ENCODE data around the gene CCDC152. TPM values are rescaled to one million over a fixed set of nuclear protein-coding genes. Genes with fewer than 3 reads are reported as not detected.

CCDC152 gene
- total RNA-seq, 1 experiment from 2014 or later = 0.26 TPM

DNA sequence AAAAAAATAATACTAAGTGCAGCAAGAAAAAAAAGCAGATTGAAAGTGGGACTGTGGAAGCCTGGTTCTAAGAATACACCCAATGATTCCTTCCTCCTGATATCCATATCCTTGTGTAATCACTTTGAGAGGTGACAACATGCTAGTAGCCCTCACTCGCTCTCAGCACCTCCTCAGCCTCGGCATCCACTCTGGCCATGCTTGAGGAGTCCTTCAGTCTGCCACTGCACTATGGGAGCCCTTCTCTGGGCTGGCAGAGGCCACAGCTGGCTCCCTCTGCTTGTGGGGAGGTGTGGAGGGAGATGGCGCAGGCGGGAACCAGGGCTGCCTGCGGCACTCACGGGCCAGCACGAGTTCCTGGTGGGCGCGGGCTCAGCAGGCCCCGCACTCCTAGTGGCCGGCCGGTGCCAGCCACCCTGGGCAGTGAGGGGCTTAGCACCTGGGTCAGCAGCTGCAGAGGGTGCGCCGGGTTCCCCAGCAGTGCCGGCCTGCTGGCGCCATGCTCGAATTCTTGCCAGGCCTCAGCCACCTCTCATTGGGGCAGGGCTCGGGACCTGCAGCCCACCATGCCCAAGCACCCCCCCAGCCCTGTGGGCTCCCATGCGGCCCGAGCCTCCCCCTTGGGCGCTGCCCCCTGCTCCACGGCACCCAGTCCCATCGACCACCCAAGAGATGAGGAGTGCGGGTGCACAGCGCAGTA is 79.6 kb downstream of the CCDC152 start:
- Histone ChIP-seq H3K4me2 (no peak overlapping the region), H3K27me3 (ENCODE audit: insufficient read depth, low read depth) (no peaks in the 10 kb centered on the region), H3K27ac (no peak overlapping the region), H3K79me2 (ENCODE audit: low read depth) (no peaks in the 10 kb centered on the region), H3F3A (ENCODE audit: insufficient read depth, low read depth) (no peaks in the 10 kb centered on the region), H4K20me1 (ENCODE audit: insufficient read depth) (no peaks in the 10 kb centered on the region), H3K4me1 (replicated peaks; ENCODE audit: insufficient read depth) (no peaks in the 10 kb centered on the region), H3K36me3 (ENCODE audit: low read depth) (no peaks in the 10 kb centered on the region), H3K9me3 (ENCODE audit: insufficient read depth, low read depth) (no peaks in the 10 kb centered on the region), H2AFZ (no peak overlapping the region), H3K4me3 (no peak overlapping the region), H3K9me2 (ENCODE audit: insufficient read depth) (0 out of 2 replicates have a peak, but pooled peaks cover 4% of the 10 kb centered on the region)
- ChIA-PET CTCF (no interaction called here), POLR2A (ENCODE audit: unreplicated experiment) (no interaction called here)
- intact Hi-C loops (cut with micrococcal nuclease; ENCODE audit: unreplicated experiment) = no loop called here
- no peak for DNase-seq
- no TSS peak for BruUV-seq (replicated peaks)
- TF ChIP-seq EZH2 (IDR thresholded peaks at IDR 0.05; ENCODE audit: low read depth) = no peak
- TF ChIP-seq, protein P1, sequence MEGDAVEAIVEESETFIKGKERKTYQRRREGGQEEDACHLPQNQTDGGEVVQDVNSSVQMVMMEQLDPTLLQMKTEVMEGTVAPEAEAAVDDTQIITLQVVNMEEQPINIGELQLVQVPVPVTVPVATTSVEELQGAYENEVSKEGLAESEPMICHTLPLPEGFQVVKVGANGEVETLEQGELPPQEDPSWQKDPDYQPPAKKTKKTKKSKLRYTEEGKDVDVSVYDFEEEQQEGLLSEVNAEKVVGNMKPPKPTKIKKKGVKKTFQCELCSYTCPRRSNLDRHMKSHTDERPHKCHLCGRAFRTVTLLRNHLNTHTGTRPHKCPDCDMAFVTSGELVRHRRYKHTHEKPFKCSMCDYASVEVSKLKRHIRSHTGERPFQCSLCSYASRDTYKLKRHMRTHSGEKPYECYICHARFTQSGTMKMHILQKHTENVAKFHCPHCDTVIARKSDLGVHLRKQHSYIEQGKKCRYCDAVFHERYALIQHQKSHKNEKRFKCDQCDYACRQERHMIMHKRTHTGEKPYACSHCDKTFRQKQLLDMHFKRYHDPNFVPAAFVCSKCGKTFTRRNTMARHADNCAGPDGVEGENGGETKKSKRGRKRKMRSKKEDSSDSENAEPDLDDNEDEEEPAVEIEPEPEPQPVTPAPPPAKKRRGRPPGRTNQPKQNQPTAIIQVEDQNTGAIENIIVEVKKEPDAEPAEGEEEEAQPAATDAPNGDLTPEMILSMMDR (conservative IDR thresholded peaks at IDR 0.05) = no peak

DNA sequence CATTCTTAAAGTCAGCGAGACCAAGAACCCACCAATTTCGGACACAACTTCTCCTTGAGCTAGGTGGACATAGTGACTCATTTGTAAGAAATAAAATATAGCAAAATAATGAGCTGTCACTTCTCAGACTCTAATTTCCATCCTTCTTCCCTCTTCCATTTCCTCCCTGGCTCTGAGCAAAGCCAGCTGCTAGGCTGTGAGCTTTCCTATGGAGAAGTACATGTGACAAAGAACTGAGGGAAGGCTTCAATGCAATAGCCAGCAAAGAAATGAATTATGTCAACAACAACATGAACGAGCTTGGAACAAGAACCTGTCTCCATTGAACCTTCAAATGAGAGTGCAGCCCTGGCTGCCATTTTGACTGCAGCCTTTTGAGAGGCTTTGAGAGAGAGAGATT is 81.0 kb downstream of the CCDC152 start:
- Histone ChIP-seq H3K27me3 (ENCODE audit: insufficient read depth, low read depth) (no peaks in the 10 kb centered on the region), H3K79me2 (ENCODE audit: low read depth) (no peaks in the 10 kb centered on the region), H3K27ac (no peak overlapping the region), H2AFZ (no peak overlapping the region), H3K36me3 (ENCODE audit: low read depth) (no peaks in the 10 kb centered on the region), H3K4me1 (replicated peaks; ENCODE audit: insufficient read depth) (no peaks in the 10 kb centered on the region), H3K4me2 (no peak overlapping the region), H3F3A (ENCODE audit: insufficient read depth, low read depth) (no peaks in the 10 kb centered on the region), H3K9me2 (ENCODE audit: insufficient read depth) (0 out of 2 replicates have a peak, but pooled peaks cover 4% of the 10 kb centered on the region), H3K4me3 (no peak overlapping the region), H4K20me1 (ENCODE audit: insufficient read depth) (no peaks in the 10 kb centered on the region), H3K9me3 (ENCODE audit: insufficient read depth, low read depth) (no peaks in the 10 kb centered on the region)
- ChIA-PET POLR2A (ENCODE audit: unreplicated experiment) (interaction anchor here (0.5 kb wide), 1 partner anchor 26 kb away, joined by 14 read pairs; the partner anchor contains the start of gene SELENOP), CTCF (no interaction called here)
- no TSS peak for BruUV-seq (replicated peaks)
- no peak for DNase-seq
- intact Hi-C loops (cut with micrococcal nuclease; ENCODE audit: unreplicated experiment) = no loop called here
- TF ChIP-seq, protein P1 (conservative IDR thresholded peaks at IDR 0.05) = no peak

DNA sequence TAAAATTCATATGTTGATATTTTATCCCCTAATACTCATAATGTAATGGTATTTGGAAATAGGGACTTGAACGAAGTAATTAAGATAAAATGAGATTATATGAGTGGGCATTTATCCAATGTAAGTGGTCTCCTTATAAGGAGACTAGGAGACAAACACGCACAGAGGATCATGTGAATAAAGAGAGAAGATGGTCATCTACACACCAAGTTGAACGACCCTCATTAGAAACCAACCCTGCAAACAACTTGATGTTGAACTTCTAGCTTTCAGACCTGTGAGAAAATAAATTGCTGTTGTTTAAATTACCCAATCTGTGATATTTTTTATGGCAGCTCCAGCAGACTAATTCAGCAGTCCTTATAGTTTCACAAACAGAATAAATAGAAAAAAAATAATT is 82.6 kb downstream of the CCDC152 start:
- H3K4me3 ChIP-seq = no peak overlapping the region
- intact Hi-C loops (cut with micrococcal nuclease; ENCODE audit: unreplicated experiment) = no loop called here
- ChIA-PET CTCF (no interaction called here), POLR2A (ENCODE audit: unreplicated experiment) (interaction anchor here (0.6 kb wide), 1 partner anchor 265 kb away, joined by 3 read pairs; no protein-coding TSS in a partner anchor)
- H3K36me3 ChIP-seq (ENCODE audit: low read depth) = no peaks in the 10 kb centered on the region
- no peak overlapping the region for H3K27ac ChIP-seq
- H3K4me2 ChIP-seq = no peak overlapping the region
- no peaks in the 10 kb centered on the region for H3K4me1 ChIP-seq (replicated peaks; ENCODE audit: insufficient read depth)
- H3K9me2 ChIP-seq (ENCODE audit: insufficient read depth) = 0 out of 2 replicates have a peak, but pooled peaks cover 4% of the 10 kb centered on the region
- DNase-seq = no peak
- no peaks in the 10 kb centered on the region for H3K27me3 ChIP-seq (ENCODE audit: insufficient read depth, low read depth)
- H3K9me3 ChIP-seq (ENCODE audit: insufficient read depth, low read depth) = no peaks in the 10 kb centered on the region
- H3K79me2 ChIP-seq (ENCODE audit: low read depth) = no peaks in the 10 kb centered on the region
- H4K20me1 ChIP-seq (ENCODE audit: insufficient read depth) = no peaks in the 10 kb centered on the region
- TF ChIP-seq, protein P1 (conservative IDR thresholded peaks at IDR 0.05) = no peak
- TF ChIP-seq EZH2 (IDR thresholded peaks at IDR 0.05; ENCODE audit: low read depth) = no peak
- BruUV-seq (replicated peaks) = no TSS peak
- H2AFZ ChIP-seq = no peak overlapping the region
- no peaks in the 10 kb centered on the region for H3F3A ChIP-seq (ENCODE audit: insufficient read depth, low read depth)
